ENCODE data around the gene TP53INP2.

- TF ChIP-seq POLR2AphosphoS5 (IDR thresholded peaks at IDR 0.05; ENCODE audit: low read depth) (no peak), EZH2phosphoT487 (IDR thresholded peaks at IDR 0.05; ENCODE audit: unreplicated experiment) (no peak), EZH2 (IDR thresholded peaks at IDR 0.05; ENCODE audit: low read depth, unreplicated experiment) (no peak), CREB1 (CRISPR knock-in tag; IDR thresholded peaks at IDR 0.05; ENCODE audit: low read depth) (no peak), STAT1 (IDR thresholded peaks at IDR 0.05; ENCODE audit: unreplicated experiment) (no peak), JUNB (IDR thresholded peaks at IDR 0.05; ENCODE audit: unreplicated experiment) (no peak), ZNF462 (CRISPR knock-in tag; IDR thresholded peaks at IDR 0.05) (no peak), ZNF114 (CRISPR knock-in tag; IDR thresholded peaks at IDR 0.05) (no peak), ZNF331 (CRISPR knock-in tag; IDR thresholded peaks at IDR 0.05; ENCODE audit: low read depth) (no peak), NANOG (IDR thresholded peaks at IDR 0.05; ENCODE audit: borderline replicate concordance) (no peak)
- TF ChIP-seq, protein P1, sequence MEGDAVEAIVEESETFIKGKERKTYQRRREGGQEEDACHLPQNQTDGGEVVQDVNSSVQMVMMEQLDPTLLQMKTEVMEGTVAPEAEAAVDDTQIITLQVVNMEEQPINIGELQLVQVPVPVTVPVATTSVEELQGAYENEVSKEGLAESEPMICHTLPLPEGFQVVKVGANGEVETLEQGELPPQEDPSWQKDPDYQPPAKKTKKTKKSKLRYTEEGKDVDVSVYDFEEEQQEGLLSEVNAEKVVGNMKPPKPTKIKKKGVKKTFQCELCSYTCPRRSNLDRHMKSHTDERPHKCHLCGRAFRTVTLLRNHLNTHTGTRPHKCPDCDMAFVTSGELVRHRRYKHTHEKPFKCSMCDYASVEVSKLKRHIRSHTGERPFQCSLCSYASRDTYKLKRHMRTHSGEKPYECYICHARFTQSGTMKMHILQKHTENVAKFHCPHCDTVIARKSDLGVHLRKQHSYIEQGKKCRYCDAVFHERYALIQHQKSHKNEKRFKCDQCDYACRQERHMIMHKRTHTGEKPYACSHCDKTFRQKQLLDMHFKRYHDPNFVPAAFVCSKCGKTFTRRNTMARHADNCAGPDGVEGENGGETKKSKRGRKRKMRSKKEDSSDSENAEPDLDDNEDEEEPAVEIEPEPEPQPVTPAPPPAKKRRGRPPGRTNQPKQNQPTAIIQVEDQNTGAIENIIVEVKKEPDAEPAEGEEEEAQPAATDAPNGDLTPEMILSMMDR (conservative IDR thresholded peaks at IDR 0.05; ENCODE audit: low read depth in 2 of 2) = no peak
- TF ChIP-seq, protein P2, sequence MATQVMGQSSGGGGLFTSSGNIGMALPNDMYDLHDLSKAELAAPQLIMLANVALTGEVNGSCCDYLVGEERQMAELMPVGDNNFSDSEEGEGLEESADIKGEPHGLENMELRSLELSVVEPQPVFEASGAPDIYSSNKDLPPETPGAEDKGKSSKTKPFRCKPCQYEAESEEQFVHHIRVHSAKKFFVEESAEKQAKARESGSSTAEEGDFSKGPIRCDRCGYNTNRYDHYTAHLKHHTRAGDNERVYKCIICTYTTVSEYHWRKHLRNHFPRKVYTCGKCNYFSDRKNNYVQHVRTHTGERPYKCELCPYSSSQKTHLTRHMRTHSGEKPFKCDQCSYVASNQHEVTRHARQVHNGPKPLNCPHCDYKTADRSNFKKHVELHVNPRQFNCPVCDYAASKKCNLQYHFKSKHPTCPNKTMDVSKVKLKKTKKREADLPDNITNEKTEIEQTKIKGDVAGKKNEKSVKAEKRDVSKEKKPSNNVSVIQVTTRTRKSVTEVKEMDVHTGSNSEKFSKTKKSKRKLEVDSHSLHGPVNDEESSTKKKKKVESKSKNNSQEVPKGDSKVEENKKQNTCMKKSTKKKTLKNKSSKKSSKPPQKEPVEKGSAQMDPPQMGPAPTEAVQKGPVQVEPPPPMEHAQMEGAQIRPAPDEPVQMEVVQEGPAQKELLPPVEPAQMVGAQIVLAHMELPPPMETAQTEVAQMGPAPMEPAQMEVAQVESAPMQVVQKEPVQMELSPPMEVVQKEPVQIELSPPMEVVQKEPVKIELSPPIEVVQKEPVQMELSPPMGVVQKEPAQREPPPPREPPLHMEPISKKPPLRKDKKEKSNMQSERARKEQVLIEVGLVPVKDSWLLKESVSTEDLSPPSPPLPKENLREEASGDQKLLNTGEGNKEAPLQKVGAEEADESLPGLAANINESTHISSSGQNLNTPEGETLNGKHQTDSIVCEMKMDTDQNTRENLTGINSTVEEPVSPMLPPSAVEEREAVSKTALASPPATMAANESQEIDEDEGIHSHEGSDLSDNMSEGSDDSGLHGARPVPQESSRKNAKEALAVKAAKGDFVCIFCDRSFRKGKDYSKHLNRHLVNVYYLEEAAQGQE (IDR thresholded peaks at IDR 0.05; ENCODE audit: unreplicated experiment) = no peak
- TF ChIP-seq, protein P3, sequence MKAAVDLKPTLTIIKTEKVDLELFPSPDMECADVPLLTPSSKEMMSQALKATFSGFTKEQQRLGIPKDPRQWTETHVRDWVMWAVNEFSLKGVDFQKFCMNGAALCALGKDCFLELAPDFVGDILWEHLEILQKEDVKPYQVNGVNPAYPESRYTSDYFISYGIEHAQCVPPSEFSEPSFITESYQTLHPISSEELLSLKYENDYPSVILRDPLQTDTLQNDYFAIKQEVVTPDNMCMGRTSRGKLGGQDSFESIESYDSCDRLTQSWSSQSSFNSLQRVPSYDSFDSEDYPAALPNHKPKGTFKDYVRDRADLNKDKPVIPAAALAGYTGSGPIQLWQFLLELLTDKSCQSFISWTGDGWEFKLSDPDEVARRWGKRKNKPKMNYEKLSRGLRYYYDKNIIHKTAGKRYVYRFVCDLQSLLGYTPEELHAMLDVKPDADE (IDR thresholded peaks at IDR 0.05) = no peak
These were observed 50.5 kb downstream of the TP53INP2 start for GRCh38 chr20:34754611-34755010.
